AG04450 (cell line): ENCODE measurements around the gene C16orf46. TPM values are rescaled to one million over a fixed set of nuclear protein-coding genes. Genes with fewer than 3 reads are reported as not detected.
A peak's percentile ranks its signal among the peaks of the same experiment; 100 is the strongest.

Experiments used
- CTCF ChIA-PET: fragments of 300-600, 350-600 bp; formaldehyde crosslinking; extraction: SDS; loops from one replicate; lab custom pipeline; 2022; ENCODE audit warnings: antibody characterized with exemption, inconsistent platforms; lab: Charles Lee
- POLR2A ChIA-PET: fragments of 350-600 bp; formaldehyde crosslinking; extraction: SDS; loops from one replicate; lab custom pipeline; 2021; ENCODE audit warnings: antibody characterized with exemption, inconsistent platforms; lab: Yijun Ruan, JAX
- DNase-seq: peaks from one replicate; pipeline ENCODE4 v3.0.0-alpha.2; 2011; ENCODE audit warnings: low read depth, low spot score
- H3K27ac ChIP-seq: one replicate; pipeline ENCODE4 v1.5.1; 2012; ENCODE audit warnings: low read depth, low read length, control low read depth
- H3K27me3 ChIP-seq: one replicate; pipeline ENCODE4 v1.6.0; 2012; ENCODE audit warnings: low read length; ENCODE audit not compliant: control insufficient read depth, insufficient read depth
- H3K4me3 ChIP-seq: 2 replicates; pipeline ENCODE4 v1.5.1; 2011; ENCODE audit warnings: mild to moderate bottlenecking, low read depth, low read length, control low read depth
- H3K9me3 ChIP-seq: 2 replicates; pipeline ENCODE4 v1.5.1; 2012; ENCODE audit warnings: low read length; ENCODE audit not compliant: control insufficient read depth, insufficient read depth
- polyA plus RNA-seq: library from polyadenylated mRNA; depleted of rRNA; stranded (reverse); fragments of >200 nt; gene quantifications from 2 replicates; pipeline ENCODE4 v1.2.3, GENCODE V29; 2011
- TF ChIP-seq, protein P1 (sequence below): IDR thresholded peaks from 2 replicates; pipeline ENCODE4 v1.5.1; 2011; ENCODE audit warnings: low read depth, low read length, control low read depth, inconsistent platforms

C16orf46 gene
- polyA plus RNA-seq, 1 experiment, result 0.33 TPM

DNA sequence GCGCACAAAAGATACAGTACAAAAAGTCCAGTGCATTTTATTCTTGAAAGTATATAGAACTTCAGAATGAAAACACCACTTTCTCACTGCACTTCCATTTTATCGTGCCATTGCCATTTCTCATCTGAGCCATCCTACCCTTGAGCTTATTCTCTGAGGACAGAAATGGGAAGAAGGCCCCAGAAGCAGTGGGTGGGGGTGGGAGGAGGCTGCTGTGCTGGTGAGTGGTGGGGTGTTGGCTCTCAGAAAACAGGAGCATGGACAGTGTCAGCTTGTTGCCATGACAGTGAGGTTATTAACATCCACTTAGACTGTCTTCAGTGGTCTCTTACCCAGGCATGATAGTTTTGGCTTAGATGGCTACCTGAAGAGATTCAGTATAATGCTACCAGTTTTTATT is 36.9 kb downstream of the C16orf46 start:
- ChIA-PET POLR2A (no interaction called here), CTCF (interaction anchor here (0.6 to 1.5 kb wide), 2 partner anchors 36 to 258 kb away, joined by 3 to 4 read pairs; no protein-coding TSS in a partner anchor)
- no peaks in the 10 kb centered on the region for H3K9me3 ChIP-seq
- no peaks in the 10 kb centered on the region for H3K27me3 ChIP-seq
- no peak overlapping the region for H3K27ac ChIP-seq
- TF ChIP-seq, protein P1, sequence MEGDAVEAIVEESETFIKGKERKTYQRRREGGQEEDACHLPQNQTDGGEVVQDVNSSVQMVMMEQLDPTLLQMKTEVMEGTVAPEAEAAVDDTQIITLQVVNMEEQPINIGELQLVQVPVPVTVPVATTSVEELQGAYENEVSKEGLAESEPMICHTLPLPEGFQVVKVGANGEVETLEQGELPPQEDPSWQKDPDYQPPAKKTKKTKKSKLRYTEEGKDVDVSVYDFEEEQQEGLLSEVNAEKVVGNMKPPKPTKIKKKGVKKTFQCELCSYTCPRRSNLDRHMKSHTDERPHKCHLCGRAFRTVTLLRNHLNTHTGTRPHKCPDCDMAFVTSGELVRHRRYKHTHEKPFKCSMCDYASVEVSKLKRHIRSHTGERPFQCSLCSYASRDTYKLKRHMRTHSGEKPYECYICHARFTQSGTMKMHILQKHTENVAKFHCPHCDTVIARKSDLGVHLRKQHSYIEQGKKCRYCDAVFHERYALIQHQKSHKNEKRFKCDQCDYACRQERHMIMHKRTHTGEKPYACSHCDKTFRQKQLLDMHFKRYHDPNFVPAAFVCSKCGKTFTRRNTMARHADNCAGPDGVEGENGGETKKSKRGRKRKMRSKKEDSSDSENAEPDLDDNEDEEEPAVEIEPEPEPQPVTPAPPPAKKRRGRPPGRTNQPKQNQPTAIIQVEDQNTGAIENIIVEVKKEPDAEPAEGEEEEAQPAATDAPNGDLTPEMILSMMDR, result no peak
- H3K4me3 ChIP-seq, result no peak overlapping the region
- no peak for DNase-seq

DNA sequence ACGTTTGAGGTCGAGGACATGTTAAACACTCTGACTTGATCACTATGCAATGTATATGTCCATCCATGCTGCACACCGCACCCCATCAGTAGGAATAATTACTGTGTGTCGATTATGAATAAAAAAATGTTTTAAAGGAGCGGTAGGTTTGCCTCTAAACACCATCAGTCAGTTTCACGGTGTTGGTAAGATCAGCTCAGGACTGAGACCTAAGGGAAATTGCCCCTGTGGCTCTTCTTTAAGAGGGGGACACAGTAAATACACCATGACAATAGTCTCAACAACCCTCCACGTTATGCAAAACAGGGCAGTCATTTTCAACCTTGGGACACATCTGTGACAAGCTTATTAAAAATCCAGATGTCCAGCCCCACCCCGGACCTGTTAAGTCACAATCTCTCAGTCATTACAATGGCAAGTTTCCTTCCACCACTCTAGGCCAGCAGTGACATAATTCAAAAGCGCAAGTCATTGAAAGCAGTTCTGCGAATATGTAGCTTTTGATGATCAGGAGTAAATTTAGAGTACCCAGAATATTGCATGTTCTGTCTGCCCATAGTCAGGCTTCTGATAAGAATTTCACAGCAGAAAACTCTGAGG is 40.2 kb downstream of the C16orf46 start:
- H3K27ac ChIP-seq, result no peak overlapping the region
- TF ChIP-seq, protein P1, result no peak
- no peaks in the 10 kb centered on the region for H3K27me3 ChIP-seq
- DNase-seq, result no peak
- POLR2A ChIA-PET, result no interaction called here
- H3K9me3 ChIP-seq, result no peaks in the 10 kb centered on the region
- peak overlapping the region; percentile 74 for H3K4me3 ChIP-seq
- CTCF ChIA-PET, result interaction anchor here (0.6 to 6.0 kb wide), 15 partner anchors 8 to 701 kb away, joined by 3 to 47 read pairs (median 6); no protein-coding TSS in a partner anchor

DNA sequence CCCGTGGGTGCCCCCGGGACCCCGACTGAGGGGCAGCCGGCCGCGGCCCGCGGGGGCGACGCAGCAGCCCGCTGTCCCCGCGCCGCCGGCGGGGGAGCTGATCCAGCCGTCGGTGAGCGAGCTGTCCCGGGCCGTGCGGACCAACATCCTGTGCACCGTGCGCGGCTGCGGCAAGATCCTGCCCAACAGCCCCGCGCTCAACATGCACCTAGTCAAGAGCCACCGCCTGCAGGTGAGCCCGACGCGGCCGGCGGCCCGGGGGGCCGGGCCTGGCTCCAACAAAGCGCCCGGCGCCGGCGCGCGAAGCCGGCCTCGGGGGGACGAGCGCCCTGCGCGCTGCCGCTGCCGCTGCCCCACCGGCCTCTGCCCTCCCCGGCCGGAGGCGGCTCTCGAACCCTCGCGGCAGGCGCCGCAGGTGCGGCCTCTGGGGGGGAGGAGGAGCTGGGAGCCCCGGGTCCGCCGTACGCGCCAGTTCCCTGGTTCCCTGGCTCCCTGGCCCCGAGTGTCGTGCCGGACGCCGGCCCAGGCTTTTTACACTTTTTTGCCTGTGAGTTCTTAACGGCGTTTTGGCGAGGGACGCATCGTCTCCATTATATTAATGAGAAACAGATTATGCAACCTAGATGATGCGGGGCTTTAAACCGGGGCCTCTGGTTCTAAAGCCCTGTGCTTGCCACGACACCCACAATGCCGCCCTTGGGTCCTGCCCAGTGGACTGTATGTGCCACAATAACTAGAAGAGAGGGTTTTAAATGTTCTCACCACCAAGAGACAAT is 40.9 kb downstream of the C16orf46 start:
- Histone ChIP-seq H3K27ac (peak overlapping the region; percentile 47), H3K9me3 (no peaks in the 10 kb centered on the region), H3K4me3 (peak overlapping the region; percentile 74), H3K27me3 (no peaks in the 10 kb centered on the region)
- no peak for DNase-seq
- ChIA-PET CTCF (interaction anchor here (0.6 to 6.0 kb wide), 51 partner anchors 9 to 1858 kb away, joined by 3 to 47 read pairs (median 4); partner anchors contain the start of gene C16orf46), POLR2A (interaction anchor here (0.6 kb wide), 1 partner anchor 106 kb away, joined by 3 read pairs; no protein-coding TSS in a partner anchor)
- TF ChIP-seq, protein P1, result no peak

DNA sequence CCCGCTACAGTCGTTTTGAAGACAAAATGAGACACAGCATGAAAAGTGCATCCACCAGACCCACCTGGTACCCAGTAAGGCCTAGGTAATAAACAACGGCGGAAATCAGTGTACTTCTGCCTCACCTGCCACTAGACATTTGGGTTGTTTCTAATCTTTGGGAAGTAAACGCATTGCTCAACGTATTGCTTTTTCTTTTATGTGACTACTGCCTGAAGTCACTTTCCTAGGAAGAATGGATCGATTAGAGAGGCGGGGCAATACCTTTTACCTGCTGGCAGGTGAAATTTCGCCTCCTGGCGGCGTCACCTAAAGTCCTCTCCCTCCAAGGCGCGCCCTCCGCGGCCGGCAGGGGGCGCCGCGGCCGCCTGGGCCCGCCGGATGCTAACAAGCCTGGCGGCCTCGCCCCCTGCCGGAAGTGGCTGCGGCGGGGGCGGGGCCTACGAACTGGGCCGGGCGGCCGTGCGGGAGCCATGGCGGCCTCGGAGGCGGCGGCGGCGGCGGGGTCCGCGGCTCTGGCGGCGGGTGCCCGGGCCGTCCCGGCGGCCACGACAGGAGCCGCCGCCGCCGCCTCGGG is 41.6 kb downstream of the C16orf46 start, which contains the start of gene ATMIN:
ATMIN (plus strand) TSS at position 445 of the 577 bp plus-strand sequence; CDS start at position 474, 29 bp downstream.
- POLR2A ChIA-PET, result no interaction called here
- Histone ChIP-seq H3K4me3 (peak within 1 kb of the TSS; percentile 74), H3K27ac (peak within 1 kb of the TSS; percentile 47), H3K9me3 (no peaks in the 10 kb centered on the region), H3K27me3 (no peaks in the 10 kb centered on the region)
- CTCF ChIA-PET, result interaction anchor here (0.6 to 6.0 kb wide), 52 partner anchors 9 to 1858 kb away, joined by 3 to 47 read pairs (median 4); partner anchors contain the start of gene C16orf46
- TF ChIP-seq, protein P1, result peak; percentile 95
- DNase-seq, result peak; percentile 36
